Left renal pelvis (tissue), 4 donors: Measurements from ENCODE around the gene KSR1. TPM values are rescaled to one million over a fixed set of nuclear protein-coding genes. Genes with fewer than 3 reads are reported as not detected.

ENCODE experiments used
- DNase-seq, 4 donors: peaks; one replicate each; pipeline ENCODE4 v3.0.0-alpha.2; 2013; ENCODE audit warnings: low read depth in 4 of 4, low spot score in 3 of 4
- polyA plus RNA-seq, 4 donors: library from polyadenylated mRNA; unstranded; fragments of 120-200 nt; gene quantifications; one replicate each; pipeline ENCODE4 v1.2.1, GENCODE V29; 2013; ENCODE audit not compliant: insufficient read length in 4 of 4

Gene KSR1
- polyA plus RNA-seq, 4 donors, result 33.9 to 72.8 (median 43.1) TPM

- no peak for DNase-seq
Measured at GRCh38 chr17:27565874-27566670, 109.8 kb downstream of the KSR1 start.

- no peak for DNase-seq
Measured at GRCh38 chr17:27566671-27567562, 110.7 kb downstream of the KSR1 start.

DNA sequence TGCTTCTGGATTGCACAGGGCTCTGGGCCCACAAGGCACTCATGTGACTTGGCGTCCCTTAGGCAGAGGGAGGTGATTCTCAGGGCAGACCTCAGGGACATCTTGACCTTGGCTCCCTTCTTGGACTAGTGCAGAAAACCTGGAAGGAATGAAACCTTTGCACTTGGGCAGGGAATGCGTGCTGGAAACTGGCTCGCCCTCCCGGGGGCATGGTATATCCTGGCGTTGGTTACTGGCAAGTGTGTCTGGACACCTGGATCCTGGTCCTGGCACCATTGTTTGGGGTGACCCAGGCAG is 111.3 kb downstream of the KSR1 start:
- no peak for DNase-seq

DNA sequence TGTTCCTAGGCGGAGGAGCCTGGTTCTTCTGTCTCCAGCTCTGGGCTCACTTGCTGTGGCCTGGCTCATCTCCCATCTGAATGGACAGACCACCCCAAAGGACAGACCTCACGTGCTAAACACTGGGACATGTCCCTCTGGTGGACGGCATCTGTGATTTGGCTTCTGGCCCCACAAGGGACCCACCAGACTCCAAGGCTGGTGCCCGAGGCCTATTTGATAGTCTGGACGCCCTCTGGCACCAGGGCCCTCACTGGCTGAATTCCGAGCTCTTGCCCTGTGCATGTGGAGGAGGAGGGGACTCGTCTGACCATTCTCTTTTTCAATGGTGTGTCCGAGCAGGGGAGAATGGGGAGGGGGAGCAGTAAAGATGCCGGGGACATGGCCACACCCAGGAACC is 112.0 kb downstream of the KSR1 start:
- no peak for DNase-seq

DNA sequence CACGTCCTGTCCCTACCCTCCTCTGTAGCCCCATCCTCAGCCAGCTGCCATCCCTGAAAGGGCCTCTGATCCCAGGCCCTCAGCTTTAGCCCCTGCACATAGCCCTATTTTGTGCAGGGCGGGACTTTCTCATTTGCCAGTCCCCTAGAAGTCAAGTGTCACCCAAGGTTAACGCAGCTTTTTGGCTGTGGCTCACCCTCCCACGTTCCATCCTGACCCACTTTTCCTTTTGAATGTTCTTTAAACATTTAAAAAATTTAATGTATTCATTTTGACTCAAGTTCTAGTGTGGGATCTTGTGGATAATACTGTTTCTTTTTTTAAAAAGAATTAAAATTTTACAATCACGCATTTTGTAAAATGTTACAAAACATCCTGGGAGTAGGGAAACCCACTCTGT is 112.6 kb downstream of the KSR1 start:
- DNase-seq, result no peak

- no peak for DNase-seq
Measured at GRCh38 chr17:27569257-27569722, 113.0 kb downstream of the KSR1 start.

DNA sequence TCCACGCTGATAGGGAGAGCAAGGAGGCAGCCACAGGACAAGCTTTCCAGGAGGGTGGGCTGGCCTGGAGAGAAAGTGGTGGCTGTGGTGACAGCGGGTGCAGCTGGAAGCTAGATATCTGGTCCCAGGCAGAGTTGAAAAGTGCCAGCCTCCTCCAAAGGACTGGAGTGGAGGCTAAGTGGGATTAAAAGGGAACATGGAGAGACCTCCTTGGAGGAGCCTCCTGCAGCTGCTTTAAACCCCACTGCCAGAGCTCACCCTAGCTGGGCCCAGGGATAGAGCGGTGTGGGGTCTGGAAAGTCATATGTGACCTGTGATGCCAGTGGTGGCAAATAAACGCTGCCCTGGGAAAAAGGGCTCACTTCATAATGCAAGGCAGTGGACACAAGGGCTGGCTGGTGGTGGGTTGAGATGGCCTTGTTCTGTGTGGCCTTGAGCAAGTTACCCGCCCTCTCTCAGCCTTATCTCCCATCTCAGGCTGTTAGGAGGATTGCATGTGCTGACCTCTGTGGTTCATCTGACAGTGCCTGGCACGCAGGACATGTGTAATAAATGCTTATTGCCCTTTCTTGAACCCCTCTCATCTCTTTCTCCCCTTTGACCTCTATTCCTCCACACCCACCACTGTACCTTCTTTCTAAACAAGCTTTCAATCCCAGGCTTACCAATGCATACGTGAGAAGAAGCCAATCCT is 113.8 kb downstream of the KSR1 start:
- no peak for DNase-seq

- no peak for DNase-seq
Measured at GRCh38 chr17:27570578-27570914, 114.3 kb downstream of the KSR1 start.

- no peak for DNase-seq
Measured at GRCh38 chr17:27571563-27572352, 115.5 kb downstream of the KSR1 start.

DNA sequence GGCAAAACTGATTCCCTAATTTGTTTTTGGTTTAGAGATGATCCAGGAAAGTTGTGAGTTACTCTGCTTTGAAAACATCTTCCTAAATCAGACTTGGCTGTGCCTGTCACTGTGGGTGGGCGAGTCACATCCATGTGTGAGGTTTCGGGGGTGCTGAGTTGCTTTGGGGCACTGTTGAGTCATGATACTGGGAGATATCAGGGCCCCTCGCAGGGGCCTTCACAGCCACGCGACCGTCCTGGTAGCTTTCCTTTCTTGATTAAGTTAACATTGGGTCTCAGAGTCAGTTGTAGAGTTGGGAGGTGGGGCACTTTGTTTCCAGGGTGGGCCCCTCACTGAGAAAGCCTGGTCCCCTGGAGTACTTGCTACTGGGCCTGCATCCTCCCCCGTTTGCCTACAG is 116.4 kb downstream of the KSR1 start:
- no peak for DNase-seq

GRCh38 chr17:27573548-27573947 is 117.3 kb downstream of the KSR1 start:
- no peak for DNase-seq

- DNase-seq, result no peak
Measured at GRCh38 chr17:27573971-27574525, 117.8 kb downstream of the KSR1 start.

- DNase-seq, result no peak
Measured at GRCh38 chr17:27575096-27575911, 119.1 kb downstream of the KSR1 start.

GRCh38 chr17:27575912-27576252 is 119.6 kb downstream of the KSR1 start:
- no peak for DNase-seq

DNA sequence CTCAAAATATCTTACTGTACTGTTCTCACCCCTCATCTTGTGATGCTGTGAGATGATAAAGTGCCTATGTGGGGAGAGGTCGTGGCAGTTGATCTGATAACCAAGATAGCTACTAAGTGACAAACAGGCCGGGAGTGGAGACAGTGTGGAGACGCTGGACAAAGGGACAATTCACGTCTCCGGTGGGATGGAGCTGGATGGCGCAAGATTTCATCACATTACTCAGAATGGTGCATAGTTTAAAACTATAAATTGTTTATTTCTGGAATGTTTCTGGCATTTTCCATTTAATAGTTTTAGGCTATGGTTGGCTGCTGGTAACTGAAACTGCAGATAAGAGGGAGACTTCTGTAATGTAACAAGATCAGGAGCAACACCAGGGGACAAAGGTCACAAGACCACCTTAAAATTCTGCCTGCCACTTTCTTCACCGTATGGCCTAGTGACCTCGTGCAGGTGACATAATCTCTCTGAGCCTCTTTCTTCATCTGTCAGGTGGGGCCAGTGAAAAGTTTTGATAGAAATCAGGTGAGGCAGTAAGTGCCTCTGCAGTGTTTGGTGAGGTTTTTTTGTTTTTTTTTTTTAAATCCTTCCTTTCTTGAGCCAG is 120.3 kb downstream of the KSR1 start:
- no peak for DNase-seq

DNA sequence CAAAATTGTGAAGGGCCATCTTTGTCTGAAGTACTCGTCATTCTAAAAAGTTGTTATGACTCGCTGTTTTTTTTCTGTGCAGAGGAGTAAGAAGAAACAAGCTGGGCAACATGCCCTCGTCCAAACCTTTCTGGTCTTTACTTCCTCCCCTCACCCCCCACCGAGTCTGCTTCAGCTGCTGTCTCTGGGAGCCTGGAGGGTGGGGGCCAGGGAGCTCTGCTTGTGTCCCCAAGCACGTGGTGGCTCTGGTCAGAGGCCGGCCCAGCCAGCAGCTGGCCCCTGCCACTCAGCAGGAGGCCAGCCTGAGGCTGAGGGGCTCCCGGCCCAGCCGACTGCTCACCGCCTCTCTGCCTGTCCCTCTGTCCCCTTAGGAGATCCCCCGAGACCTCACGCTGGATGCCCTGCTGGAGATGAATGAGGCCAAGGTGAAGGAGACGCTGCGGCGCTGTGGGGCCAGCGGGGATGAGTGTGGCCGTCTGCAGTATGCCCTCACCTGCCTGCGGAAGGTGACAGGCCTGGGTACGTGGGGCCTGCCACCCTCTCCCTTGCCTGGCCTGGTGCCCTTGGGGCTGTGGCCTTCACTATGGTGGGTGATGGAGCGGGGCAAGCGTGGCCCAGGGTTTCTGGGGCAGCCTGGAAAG is 121.0 kb downstream of the KSR1 start:
- DNase-seq, result no peak

GRCh38 chr17:27577884-27578717 is 121.9 kb downstream of the KSR1 start:
- no peak for DNase-seq

GRCh38 chr17:27578718-27579085 is 122.5 kb downstream of the KSR1 start:
- no peak for DNase-seq
